NCI-H69 (cell line): Measurements from ENCODE around the gene IGFBP6.

Source experiments
- DNase-seq: peaks from one replicate; lab custom pipeline; 2025; lab: John Stamatoyannopoulos, UW

IGFBP6 gene

DNA sequence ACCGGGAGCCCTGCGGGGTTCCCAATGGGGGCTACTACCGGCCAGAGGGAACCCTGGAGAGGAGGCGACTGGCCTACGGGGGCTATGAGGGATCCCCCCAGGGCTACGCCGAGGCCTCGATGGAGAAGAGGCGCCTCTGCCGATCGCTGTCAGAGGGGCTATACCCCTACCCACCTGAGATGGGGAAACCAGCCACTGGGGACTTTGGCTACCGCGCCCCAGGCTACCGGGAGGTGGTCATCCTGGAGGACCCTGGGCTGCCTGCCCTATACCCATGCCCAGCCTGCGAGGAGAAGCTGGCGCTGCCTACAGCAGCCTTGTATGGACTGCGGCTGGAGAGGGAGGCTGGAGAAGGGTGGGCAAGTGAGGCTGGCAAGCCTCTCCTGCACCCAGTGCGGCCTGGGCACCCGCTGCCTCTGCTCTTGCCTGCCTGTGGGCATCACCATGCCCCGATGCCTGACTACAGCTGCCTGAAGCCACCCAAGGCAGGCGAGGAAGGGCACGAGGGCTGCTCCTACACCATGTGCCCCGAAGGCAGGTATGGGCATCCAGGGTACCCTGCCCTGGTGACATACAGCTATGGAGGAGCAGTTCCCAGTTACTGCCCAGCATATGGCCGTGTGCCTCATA lies 37.9 kb upstream of the IGFBP6 start:
- no peak for DNase-seq

DNA sequence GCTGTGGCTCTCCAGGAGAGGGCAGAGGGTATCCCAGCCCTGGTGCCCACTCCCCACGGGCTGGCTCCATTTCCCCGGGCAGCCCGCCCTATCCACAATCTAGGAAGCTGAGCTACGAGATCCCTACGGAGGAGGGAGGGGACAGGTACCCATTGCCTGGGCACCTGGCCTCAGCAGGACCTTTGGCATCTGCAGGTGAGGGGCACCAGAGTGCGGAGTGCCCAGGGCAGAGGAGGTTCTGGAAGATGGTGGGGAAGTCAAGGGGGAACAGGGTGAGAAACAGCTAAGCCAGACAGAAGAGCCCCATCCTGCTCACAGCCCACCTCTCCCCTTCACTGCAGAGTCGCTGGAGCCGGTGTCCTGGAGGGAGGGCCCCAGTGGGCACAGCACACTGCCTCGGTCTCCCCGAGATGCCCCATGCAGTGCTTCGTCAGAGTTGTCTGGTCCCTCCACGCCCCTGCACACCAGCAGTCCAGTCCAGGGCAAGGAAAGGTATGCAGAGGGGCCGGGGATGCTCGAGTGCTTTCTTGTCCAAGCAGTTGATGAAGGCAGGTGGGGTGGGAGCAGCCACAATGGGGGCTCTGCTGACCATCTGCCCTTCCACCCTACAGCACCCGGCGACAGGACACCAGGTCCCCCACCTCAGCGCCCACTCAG lies 37.3 kb upstream of the IGFBP6 start:
- DNase-seq = no peak

DNA sequence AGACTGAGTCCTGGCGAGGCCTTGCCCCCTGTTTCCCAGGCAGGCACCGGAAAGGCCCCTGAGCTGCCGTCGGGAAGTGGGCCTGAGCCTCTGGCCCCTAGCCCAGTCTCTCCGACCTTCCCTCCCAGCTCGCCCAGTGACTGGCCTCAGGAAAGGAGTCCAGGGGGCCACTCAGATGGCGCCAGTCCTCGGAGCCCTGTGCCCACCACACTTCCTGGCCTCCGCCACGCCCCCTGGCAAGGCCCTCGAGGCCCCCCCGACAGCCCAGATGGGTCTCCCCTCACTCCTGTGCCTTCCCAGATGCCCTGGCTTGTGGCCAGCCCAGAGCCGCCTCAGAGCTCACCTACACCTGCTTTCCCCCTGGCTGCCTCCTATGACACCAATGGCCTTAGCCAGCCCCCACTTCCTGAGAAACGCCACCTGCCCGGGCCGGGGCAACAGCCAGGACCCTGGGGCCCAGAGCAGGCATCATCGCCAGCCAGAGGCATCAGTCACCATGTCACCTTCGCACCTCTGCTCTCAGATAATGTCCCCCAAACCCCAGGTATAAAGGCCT lies 36.7 kb upstream of the IGFBP6 start:
- peak; percentile 87 for DNase-seq

DNA sequence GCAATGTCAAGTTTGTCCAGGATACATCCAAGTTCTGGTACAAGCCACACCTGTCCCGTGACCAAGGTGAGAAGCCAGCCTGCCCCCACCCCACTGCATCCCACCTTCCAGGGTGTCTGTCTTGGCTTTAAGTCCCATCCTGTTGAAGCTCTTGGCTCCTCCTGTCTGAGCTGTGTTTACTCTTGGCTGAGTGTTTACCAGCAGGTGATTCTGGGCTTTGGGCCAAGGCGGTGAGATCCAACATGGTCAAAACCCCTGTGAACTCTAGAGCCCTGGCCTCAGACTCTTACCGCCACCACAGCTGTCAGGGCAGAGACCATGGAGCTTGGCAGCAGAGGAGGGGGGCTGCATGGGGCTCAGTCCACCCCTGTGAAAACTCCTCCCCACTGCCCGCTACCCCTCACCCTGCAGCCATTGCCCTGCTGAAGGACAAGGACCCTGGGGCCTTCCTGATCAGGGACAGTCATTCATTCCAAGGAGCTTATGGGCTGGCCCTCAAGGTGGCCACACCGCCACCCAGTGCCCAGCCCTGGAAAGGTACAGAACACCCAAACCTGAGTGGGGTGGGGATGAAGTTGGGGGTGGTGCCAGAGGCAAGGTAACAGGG lies 36.0 kb upstream of the IGFBP6 start:
- peak; percentile 94 for DNase-seq

DNA sequence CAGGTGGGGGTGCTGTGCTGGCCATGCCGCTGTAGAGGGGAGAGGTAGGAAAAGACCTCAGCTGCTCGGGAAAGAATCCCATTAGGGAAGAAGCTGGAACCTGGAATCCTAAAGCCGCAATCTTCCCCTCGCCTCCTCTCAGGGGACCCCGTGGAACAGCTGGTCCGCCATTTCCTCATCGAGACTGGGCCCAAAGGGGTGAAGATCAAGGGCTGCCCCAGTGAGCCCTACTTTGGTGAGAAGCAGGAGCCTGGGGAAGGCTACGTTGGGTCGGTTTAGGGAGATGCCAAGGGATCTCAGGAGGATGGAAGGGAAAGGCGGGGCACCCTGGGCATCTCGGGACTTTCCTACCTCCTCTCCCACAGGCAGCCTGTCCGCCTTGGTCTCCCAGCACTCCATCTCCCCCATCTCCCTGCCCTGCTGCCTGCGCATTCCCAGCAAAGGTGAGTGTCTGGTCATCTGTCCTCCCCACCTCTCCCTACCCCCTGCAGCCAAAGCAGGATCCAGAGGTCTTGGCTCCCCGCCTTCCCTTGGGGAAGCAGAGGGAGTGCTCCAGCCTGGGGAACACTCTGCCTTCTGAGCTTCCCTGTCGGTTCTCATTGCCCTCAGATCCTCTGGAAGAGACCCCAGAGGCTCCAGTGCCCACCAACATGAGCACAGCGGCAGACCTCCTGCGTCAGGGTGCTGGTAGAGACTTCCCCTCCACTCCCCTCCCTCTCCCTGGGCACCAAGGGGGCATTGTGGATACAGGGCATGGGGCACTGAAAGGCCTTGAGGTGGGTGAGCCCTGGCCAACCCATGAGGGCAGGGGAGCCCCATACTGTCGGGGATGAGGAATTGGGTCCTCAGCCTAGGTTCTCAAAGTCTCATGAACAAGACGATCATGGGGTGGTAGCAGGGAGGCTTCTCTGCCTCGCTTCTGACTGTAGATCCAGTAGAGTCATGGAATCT lies 35.2 kb upstream of the IGFBP6 start:
- DNase-seq = no peak

DNA sequence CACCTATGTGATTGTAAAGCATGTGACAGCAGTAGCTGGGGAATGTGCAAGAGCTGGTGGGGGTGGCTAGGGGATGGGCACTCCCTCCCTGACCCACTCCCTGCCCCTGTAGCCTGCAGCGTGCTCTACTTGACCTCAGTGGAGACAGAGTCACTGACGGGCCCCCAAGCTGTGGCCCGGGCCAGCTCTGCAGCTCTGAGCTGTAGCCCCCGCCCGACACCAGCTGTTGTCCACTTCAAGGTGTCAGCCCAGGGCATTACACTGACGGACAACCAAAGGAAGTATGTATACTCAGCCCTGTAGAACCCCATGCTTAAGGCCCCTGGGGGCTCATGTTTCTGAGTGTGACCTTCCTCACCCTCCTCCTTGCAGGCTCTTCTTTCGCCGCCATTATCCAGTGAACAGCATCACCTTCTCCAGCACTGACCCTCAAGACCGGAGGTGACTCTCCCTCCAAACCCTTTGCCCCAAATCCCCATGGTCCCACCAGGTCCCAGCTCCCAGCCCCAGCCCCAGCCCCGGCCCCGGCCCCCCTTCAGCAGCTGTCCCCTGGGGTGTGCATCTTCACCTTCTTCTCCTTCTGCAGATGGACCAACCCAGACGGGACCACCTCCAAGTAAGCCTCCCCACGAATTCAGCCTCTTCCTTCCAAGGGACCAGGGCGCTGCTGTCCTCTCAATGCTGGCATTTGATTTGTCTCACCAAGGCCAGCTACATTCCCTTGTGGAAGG lies 34.3 kb upstream of the IGFBP6 start:
- no peak for DNase-seq

DNA sequence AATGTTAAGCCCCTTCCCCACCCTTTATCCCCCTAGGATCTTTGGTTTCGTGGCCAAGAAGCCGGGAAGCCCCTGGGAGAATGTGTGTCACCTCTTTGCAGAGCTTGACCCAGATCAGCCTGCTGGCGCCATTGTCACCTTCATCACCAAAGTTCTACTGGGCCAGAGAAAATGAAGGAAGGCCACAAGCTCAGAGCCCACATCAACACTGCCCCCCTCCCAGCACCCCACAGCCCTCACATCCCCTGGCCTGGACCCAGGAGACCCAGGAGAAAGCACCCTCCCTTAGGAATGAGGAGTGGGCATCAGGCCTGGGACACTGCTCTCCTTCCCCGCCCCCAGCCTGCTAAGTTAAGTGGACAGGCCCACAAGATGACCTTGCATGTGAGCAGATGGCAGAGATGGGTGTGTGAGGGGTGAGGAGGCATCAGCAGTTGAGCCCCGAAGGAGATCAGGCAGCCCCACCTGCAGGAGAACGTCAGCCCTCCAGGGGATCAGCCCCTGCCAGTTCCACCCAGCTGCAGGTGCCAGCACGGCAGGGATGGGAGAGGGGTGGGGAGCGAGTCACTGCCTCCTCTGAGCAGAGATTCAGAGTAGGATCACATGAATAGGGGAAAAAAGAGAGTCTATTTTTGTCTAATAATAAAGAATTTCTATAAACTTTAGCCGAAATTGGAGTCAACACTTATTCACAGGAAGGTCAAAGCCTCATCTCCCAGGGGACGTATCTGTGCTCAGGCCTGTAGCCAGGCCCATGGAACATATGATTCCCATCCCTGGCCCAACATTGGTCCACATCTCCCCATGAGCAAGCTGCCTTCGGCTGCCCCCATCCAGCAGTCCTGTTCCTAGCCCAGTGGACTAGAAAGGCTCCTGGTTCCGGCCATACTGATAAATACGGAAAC lies 33.5 kb upstream of the IGFBP6 start:
- peak; percentile 66 for DNase-seq

DNA sequence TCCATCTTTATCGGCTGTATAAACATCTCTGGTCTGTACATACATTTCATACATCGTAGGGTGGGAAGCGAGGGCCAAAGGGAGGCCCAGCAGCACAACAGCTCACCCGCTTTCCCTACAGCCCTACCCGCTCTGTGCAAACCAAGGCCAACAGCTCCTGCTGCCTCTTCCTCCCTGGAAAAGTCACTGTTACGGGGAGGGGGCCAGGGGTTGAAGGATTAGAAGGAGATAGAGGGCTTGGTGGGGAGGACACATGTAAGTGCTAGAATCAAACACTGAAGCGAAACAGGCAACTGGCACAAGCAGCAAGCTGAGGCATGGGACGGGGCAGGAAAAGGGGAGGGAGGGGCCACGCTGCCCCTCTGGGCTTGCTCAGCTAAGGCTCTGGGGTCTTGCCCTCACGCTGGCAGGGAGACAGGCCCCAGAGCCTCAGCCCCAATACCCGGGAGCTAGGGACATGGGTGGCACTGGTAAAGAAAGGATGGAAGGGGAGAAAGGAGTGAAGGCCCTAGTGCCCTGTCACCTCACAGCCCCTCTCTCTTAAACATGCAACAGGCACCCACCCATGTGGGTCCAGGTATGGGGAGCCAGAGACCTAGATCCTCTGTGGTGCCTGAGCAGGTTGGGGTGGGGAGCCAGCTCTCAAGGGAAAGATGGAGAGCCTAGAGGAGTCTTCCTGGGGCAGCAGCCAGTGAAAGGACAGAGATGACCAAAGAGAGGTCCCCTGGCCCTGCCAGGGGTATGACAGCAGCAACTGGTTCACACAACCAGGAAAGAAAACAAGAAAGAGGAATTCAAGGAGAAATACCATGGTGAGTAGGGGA lies 32.6 kb upstream of the IGFBP6 start:
- no peak for DNase-seq

DNA sequence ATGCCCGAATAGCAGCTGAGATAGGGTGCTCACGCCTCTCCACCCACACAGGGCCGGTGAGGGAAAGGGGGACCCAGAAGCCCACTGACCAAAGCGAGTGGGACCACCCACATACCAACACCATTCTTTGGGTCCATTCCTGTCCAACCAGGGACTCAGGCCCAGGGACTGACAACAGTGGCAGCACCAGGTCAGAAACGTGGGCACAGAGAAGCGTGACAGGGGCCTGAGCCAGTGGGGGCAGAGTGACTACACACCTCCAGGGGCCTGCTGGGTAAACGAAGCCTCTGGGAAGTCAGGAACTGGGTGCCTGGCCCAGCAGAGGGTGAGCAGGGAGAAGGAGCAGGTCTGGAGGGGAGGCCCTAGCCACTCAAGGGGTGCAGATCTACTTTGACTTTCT lies 32.0 kb upstream of the IGFBP6 start:
- no peak for DNase-seq

DNA sequence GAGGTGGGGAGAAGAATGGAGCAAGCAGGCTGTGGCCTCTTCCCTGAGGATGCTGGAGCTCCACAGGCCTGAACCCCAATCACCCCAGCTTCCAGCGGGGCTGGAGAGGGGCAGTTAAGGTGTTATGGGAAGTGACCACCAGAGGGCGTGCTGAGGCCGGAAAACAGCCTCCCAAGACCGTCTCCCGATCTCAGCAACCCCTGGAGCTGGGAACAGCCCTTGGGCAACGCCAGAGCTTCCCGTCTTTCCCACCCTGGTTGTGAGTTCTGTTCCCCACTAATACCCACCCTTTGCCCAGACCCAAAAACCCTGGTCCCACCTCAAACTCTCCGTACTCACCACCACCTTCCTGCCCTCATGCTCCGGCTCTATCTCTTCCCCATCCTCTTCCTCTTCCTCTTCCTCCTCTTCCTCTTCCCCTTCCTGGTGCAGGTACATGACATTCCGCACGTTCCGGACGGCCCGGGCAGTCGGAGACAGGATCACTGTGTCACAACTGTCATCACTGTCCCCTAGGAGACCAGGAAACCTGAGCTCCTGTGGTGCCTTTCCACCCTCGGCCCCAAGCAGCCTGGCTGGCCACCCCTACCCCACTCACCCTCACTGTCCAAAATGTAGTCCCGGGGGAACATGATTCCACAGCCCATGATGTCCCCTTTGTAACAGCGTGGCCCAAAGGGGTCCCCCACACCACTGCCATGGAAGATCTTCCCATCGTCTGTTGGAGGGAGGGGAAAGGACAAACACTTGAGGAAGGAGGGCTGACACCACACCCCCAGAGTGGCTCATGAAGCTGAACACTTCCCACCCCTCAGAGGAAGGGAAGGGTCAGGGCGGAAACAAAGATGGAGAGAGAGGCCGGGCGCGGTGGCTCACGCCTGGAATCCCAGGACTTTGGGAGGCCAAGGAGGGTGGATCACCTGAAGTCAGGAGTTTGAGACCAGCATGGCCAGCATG lies 31.2 kb upstream of the IGFBP6 start:
- peak; percentile 84 for DNase-seq

DNA sequence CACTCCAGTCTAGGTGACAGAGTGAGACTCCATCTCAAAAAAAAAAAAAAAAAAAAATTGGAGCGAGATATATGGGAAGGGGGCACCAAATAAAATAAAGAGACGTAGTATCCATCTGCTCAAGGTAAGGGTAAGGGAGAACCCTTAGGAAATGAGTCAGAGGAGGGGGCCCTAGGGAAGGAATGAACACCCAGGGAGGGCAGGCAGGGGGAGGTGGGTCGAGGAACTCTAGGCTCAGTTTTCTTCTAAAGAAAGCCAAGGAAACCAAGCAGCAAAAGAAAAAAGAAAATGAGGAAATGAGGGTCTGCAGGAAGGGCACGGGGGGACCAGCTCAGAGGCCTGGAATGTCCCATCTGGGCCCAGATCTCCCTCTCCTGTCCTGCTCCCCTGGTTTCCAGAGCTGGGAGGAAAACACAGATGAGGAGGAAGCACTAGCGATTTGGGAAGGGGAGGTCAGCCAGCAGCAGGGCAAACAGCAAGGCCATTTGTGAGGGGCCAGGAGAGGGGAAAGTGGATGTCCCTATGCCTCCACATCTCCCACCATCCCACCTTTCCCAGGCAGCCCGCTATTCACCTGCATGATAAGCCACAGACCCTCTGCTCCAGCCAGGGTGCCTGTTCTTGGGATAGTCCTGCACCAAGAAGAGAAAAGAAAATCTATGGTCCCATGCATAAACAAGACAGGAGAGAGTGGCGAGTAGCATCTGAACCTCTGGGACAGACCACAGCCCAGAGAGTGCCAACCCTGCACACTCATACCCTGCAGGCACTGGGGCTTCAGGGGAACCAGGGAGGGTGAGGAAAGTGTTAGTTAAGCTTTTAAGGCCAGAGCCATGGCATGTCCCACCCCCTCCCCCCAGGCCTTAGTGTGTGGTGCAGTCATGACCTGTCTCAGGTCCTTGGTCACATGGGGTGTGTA lies 30.1 kb upstream of the IGFBP6 start:
- DNase-seq = no peak

DNA sequence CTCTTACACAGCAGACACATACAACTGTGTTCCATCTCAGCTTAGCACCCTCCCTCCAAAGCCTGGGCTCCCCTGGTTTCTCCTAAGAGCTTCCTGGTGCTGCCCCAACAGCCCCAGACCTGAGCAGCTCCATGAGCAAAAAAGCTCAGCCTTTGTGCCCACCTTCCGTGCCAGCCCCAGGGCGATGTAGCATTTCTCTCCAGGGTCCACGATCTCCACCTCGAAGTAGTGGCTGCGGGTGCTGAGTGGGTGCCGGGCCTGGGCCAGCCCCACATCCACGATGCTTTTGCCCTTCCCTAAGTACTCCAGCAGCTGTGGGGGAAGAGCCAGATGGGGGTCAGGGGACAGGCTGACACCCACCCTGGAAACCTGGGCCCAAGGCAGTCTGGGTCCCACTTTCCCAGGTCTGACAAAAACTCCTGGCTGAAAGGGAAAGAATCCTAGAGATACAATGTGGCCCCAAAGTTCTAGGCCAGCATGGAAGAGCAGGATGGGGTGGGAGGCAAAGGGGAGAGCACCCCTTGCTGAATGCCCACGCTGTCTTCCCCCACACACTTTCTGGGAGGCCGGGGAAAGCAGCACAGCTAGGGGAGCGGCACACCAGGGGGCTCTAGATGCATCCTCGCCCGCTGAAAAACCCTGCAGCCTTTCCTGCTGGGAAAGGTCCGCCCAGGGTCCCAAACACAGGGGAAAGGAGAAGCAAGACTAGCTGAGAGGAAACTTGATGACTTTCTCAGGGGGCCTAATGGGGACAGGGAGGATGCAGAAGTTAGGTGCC lies 29.3 kb upstream of the IGFBP6 start:
- no peak for DNase-seq

DNA sequence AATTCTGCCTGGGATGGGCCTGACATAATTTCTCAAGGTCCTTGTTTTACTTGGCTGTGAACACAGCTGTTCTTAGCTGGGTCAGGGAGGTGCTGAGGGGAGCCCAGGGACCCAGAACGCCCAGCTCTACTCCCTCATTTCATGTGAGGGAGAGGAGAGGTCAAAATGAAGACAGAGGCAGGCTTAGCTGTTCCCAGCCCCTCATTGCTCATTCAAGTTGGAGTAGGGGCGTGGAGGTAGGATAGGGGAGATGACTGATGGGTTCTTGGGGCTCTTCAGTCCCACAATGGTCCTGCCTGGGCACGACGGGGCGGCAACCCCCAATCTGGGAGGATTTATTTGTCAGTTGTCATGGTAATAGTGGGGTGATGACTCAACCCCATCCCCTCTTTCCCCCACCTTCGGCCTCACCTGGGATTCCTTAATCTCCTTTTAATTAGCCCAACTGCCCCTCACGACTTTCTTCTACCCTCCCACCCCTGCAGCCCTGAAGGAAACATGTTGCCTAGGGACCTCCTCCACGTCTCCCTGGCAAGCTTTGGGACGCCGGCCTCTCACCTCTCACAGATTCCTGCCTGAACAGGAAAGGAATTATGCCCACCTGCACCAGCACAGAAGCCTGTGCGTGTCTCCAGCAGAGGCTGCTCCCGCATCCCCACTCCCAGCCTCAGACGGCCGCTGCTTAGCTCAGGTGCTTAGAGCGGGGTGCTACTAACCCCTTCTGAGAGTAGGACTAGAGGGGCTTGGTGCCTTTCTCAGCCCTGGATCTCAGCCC lies 28.5 kb upstream of the IGFBP6 start:
- DNase-seq = no peak

DNA sequence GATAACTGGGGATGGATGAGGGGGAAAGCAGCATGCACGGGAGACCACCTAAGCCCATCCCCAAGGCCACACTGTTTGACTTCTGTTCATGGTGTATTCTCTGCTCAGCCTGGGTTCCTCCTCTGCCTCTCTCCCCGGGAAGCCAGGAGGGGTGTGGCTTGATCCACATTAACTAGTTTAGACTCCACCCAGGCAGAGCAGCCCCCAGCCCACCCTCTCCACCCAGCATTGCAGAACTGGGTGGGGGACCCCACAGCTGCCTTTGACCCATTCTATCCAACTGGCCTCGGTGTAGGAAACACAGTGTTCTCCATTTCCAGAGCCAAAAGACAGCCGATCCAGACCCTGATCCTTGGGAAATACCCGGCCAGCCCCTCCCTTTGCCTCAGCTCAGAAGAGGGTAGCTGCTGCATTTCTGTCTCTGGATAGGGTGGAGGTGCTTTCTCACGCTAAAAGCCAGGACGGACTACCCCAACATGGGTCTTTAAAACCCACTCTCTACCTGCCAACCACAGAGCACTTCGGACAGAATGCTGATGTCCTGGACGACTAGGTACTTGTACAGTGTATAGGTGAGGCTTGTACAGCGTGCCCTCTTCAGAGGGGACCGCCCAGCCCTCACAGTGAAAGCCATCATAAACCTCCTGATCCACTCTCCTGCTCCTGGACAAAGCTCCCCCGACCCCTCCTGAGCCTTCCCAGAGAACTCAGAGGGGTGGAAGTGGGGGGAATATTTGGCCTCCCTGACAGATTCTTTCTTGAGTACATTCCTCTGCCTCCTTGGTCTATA lies 27.7 kb upstream of the IGFBP6 start:
- no peak for DNase-seq
